ENCODE data around the gene HGS.

DNA sequence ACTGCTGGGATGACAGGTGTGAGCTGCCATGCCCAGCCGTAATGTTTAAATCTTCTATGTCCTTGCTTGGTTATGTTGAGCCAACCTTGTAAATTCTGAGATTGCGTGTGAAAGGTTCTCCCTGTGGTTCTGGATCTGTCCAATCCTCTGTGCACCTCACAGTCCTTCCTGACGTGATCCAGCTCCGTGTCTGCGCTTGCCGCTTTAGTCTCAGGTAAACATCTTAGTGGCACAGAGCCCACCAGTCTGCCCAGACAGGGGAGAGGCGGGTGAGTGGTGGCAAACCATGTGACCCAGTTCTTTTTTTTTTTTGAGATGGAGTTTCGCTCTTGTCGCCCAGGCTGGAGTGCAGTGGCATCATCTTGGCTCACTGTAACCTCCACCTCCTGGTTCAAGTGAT, 42.2 kb downstream of the HGS start:
- no peak for TF ChIP-seq POLR2A (IDR thresholded peaks at IDR 0.05)
- TF ChIP-seq, protein P1, sequence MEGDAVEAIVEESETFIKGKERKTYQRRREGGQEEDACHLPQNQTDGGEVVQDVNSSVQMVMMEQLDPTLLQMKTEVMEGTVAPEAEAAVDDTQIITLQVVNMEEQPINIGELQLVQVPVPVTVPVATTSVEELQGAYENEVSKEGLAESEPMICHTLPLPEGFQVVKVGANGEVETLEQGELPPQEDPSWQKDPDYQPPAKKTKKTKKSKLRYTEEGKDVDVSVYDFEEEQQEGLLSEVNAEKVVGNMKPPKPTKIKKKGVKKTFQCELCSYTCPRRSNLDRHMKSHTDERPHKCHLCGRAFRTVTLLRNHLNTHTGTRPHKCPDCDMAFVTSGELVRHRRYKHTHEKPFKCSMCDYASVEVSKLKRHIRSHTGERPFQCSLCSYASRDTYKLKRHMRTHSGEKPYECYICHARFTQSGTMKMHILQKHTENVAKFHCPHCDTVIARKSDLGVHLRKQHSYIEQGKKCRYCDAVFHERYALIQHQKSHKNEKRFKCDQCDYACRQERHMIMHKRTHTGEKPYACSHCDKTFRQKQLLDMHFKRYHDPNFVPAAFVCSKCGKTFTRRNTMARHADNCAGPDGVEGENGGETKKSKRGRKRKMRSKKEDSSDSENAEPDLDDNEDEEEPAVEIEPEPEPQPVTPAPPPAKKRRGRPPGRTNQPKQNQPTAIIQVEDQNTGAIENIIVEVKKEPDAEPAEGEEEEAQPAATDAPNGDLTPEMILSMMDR (IDR thresholded peaks at IDR 0.05): no peak

All from gastroesophageal sphincter (tissue), 3 donors.